Liver (tissue), 3 donors: ENCODE results near the gene AGER.
"Not testable (repeated sequence)": the region's sequence is repeated elsewhere in the genome, so short reads cannot be mapped to it uniquely, and the experiment has no call there.

ENCODE experiments used
- EGR1 ChIP-seq, 2 donors: IDR thresholded peaks; 2 replicates each; pipeline ENCODE4 v1.6.1; 2016 to 2018; ENCODE audit warnings: antibody characterized with exemption in 2 of 2, low read depth in 2 of 2
- GABPA ChIP-seq, 2 donors: IDR thresholded peaks in 1 of 2; conservative IDR thresholded peaks in 1 of 2; 2 replicates each; pipeline ENCODE4 v1.6.1; 2016; ENCODE audit warnings: antibody characterized with exemption in 2 of 2, mild to moderate bottlenecking in 1 of 2, moderate library complexity in 1 of 2
- JUND ChIP-seq, 2 donors: IDR thresholded peaks; 2 replicates each; pipeline ENCODE4 v1.6.1; 2016; ENCODE audit warnings: antibody characterized with exemption in 2 of 2
- RAD21 ChIP-seq, 2 donors: IDR thresholded peaks; 2 replicates each; pipeline ENCODE4 v1.6.1; 2016; ENCODE audit warnings: antibody characterized with exemption in 2 of 2, mild to moderate bottlenecking in 2 of 2
- YY1 ChIP-seq: IDR thresholded peaks from 2 replicates; pipeline ENCODE4 v1.6.1; 2016; ENCODE audit warnings: antibody characterized with exemption, mild to moderate bottlenecking
- TF ChIP-seq, protein P1 (sequence below): fragments of 150-350 bp; IDR thresholded peaks from 2 replicates; pipeline ENCODE4 v1.5.1; 2017; ENCODE audit warnings: improper control_type of control experiment, low read depth, low read length; ENCODE audit not compliant: missing input control
- TF ChIP-seq, protein P2 (sequence below): IDR thresholded peaks from 2 replicates; pipeline ENCODE4 v1.6.1; 2016; ENCODE audit warnings: antibody characterized with exemption, mild to moderate bottlenecking
- TF ChIP-seq, protein P3 (sequence below): IDR thresholded peaks from 2 replicates; pipeline ENCODE4 v1.6.1; 2016; ENCODE audit warnings: antibody characterized with exemption
- TF ChIP-seq, protein P4 (sequence below): IDR thresholded peaks from 2 replicates; pipeline ENCODE4 v1.6.1; 2016; ENCODE audit warnings: antibody characterized with exemption
- donor health status: healthy.
- donor health status: healthy.

DNA sequence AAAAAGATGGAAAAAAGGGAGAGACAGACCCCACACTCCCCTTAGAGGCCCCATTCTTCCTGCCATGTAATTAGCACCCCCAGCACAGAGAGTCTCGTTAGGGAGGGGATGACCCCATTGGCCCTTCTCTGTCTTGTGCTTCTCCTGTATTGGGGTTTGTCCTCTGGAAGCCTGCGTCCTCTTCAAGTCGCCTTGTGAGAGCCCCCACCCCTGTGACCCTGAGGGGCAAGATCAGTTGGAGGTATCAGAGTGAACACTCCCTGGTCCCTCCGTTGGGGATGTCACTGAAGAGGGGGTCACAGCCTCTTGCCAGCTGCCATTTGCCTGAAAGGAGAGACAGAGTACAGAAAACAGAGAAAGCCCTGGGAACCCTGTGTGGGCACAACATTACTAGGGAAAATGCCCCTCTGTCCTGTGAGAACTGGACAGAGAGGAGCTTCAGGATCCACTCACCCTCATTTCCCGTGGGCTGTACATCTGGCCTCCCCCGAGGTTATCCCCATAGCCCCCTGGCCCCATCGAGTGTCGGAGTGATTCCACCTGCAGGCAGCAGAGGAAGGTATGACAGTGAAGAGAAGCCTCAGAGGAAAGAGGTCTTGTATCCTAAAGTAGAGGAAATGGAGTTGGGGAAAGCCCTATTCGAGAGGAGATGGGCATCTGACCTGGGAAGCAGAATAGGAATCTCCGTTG lies 2.2 kb upstream of the AGER start:
- TF ChIP-seq, protein P1, sequence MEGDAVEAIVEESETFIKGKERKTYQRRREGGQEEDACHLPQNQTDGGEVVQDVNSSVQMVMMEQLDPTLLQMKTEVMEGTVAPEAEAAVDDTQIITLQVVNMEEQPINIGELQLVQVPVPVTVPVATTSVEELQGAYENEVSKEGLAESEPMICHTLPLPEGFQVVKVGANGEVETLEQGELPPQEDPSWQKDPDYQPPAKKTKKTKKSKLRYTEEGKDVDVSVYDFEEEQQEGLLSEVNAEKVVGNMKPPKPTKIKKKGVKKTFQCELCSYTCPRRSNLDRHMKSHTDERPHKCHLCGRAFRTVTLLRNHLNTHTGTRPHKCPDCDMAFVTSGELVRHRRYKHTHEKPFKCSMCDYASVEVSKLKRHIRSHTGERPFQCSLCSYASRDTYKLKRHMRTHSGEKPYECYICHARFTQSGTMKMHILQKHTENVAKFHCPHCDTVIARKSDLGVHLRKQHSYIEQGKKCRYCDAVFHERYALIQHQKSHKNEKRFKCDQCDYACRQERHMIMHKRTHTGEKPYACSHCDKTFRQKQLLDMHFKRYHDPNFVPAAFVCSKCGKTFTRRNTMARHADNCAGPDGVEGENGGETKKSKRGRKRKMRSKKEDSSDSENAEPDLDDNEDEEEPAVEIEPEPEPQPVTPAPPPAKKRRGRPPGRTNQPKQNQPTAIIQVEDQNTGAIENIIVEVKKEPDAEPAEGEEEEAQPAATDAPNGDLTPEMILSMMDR = not testable (repeated sequence)
- TF ChIP-seq, protein P2, sequence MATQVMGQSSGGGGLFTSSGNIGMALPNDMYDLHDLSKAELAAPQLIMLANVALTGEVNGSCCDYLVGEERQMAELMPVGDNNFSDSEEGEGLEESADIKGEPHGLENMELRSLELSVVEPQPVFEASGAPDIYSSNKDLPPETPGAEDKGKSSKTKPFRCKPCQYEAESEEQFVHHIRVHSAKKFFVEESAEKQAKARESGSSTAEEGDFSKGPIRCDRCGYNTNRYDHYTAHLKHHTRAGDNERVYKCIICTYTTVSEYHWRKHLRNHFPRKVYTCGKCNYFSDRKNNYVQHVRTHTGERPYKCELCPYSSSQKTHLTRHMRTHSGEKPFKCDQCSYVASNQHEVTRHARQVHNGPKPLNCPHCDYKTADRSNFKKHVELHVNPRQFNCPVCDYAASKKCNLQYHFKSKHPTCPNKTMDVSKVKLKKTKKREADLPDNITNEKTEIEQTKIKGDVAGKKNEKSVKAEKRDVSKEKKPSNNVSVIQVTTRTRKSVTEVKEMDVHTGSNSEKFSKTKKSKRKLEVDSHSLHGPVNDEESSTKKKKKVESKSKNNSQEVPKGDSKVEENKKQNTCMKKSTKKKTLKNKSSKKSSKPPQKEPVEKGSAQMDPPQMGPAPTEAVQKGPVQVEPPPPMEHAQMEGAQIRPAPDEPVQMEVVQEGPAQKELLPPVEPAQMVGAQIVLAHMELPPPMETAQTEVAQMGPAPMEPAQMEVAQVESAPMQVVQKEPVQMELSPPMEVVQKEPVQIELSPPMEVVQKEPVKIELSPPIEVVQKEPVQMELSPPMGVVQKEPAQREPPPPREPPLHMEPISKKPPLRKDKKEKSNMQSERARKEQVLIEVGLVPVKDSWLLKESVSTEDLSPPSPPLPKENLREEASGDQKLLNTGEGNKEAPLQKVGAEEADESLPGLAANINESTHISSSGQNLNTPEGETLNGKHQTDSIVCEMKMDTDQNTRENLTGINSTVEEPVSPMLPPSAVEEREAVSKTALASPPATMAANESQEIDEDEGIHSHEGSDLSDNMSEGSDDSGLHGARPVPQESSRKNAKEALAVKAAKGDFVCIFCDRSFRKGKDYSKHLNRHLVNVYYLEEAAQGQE = not testable (repeated sequence)
- not testable (repeated sequence) for TF ChIP-seq RAD21 (IDR thresholded peaks at IDR 0.05); YY1; GABPA (IDR thresholded peaks at IDR 0.05 in 1 of 2, conservative IDR thresholded peaks at IDR 0.05 in 1 of 2); JUND (IDR thresholded peaks at IDR 0.05); EGR1 (IDR thresholded peaks at IDR 0.05; ENCODE audit: low read depth in 2 of 2)
- TF ChIP-seq, protein P3, sequence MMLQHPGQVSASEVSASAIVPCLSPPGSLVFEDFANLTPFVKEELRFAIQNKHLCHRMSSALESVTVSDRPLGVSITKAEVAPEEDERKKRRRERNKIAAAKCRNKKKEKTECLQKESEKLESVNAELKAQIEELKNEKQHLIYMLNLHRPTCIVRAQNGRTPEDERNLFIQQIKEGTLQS = not testable (repeated sequence)
- TF ChIP-seq, protein P4, sequence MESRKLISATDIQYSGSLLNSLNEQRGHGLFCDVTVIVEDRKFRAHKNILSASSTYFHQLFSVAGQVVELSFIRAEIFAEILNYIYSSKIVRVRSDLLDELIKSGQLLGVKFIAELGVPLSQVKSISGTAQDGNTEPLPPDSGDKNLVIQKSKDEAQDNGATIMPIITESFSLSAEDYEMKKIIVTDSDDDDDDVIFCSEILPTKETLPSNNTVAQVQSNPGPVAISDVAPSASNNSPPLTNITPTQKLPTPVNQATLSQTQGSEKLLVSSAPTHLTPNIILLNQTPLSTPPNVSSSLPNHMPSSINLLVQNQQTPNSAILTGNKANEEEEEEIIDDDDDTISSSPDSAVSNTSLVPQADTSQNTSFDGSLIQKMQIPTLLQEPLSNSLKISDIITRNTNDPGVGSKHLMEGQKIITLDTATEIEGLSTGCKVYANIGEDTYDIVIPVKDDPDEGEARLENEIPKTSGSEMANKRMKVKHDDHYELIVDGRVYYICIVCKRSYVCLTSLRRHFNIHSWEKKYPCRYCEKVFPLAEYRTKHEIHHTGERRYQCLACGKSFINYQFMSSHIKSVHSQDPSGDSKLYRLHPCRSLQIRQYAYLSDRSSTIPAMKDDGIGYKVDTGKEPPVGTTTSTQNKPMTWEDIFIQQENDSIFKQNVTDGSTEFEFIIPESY = not testable (repeated sequence)
